AG04450 (cell line): Measurements from ENCODE around the gene SLC35G4. TPM values are rescaled to one million over a fixed set of nuclear protein-coding genes. Genes with fewer than 3 reads are reported as not detected.

Experiments
- CTCF ChIA-PET: fragments of 300-600, 350-600 bp; formaldehyde crosslinking; extraction: SDS; loops from one replicate; lab custom pipeline; 2022; ENCODE audit warnings: antibody characterized with exemption, inconsistent platforms; lab: Charles Lee
- POLR2A ChIA-PET: fragments of 350-600 bp; formaldehyde crosslinking; extraction: SDS; loops from one replicate; lab custom pipeline; 2021; ENCODE audit warnings: antibody characterized with exemption, inconsistent platforms; lab: Yijun Ruan, JAX
- DNase-seq: peaks from one replicate; pipeline ENCODE4 v3.0.0-alpha.2; 2011; ENCODE audit warnings: low read depth, low spot score
- H3K27ac ChIP-seq: one replicate; pipeline ENCODE4 v1.5.1; 2012; ENCODE audit warnings: low read depth, low read length, control low read depth
- H3K27me3 ChIP-seq: one replicate; pipeline ENCODE4 v1.6.0; 2012; ENCODE audit warnings: low read length; ENCODE audit not compliant: control insufficient read depth, insufficient read depth
- H3K4me3 ChIP-seq: 2 replicates; pipeline ENCODE4 v1.5.1; 2011; ENCODE audit warnings: mild to moderate bottlenecking, low read depth, low read length, control low read depth
- H3K9me3 ChIP-seq: 2 replicates; pipeline ENCODE4 v1.5.1; 2012; ENCODE audit warnings: low read length; ENCODE audit not compliant: control insufficient read depth, insufficient read depth
- polyA plus RNA-seq: library from polyadenylated mRNA; depleted of rRNA; stranded (reverse); fragments of >200 nt; gene quantifications from 2 replicates; pipeline ENCODE4 v1.2.3, GENCODE V29; 2011
- TF ChIP-seq, protein P1 (sequence below): IDR thresholded peaks from 2 replicates; pipeline ENCODE4 v1.5.1; 2011; ENCODE audit warnings: low read depth, low read length, control low read depth, inconsistent platforms

The SLC35G4 gene
- polyA plus RNA-seq, 1 experiment: not detected

DNA sequence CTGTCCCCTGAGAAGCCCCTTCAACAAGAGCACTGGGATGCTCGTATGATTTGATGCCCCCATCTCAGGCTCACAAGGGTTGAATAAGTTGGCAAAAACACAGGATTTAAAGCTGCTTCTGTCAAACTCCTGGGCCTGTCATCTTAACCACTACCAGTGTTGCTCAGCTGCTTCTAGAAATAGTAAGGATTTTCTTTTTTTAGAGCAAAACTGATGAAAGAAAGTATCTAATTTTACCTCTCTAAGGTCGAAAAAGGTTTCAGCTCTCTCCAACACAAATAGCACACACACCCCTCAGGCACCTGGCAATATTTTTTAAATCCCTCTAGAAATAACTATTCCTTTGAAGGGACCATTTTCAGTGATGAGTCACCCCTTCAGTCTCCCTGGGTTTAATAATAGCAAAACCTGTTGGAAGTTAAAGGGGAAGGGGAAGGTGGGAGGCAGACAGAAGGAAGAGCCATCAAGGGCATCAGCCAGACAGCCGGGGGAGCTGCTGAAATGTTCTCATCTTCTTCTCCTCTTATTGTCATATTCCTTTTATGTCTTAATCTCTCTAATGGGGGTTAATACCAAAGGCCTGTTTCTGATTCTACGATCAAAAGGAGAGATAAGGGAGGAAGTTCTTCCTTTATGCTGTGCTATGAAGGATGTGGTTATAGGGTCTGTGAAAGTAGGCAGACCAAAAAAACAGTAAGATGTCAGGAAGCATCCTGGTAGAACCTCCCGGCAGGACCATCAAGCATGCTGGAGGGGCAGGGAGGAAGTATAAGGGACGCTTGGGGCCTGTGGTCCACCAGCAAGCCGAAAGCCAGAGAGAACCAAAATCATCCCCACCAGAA lies 31.9 kb upstream of the SLC35G4 start:
- Histone ChIP-seq H3K9me3 (no peaks in the 10 kb centered on the region), H3K4me3 (no peak overlapping the region), H3K27me3 (no peaks in the 10 kb centered on the region), H3K27ac (no peak overlapping the region)
- no peak for DNase-seq
- CTCF ChIA-PET: no interaction called here
- POLR2A ChIA-PET: no interaction called here
- TF ChIP-seq, protein P1, sequence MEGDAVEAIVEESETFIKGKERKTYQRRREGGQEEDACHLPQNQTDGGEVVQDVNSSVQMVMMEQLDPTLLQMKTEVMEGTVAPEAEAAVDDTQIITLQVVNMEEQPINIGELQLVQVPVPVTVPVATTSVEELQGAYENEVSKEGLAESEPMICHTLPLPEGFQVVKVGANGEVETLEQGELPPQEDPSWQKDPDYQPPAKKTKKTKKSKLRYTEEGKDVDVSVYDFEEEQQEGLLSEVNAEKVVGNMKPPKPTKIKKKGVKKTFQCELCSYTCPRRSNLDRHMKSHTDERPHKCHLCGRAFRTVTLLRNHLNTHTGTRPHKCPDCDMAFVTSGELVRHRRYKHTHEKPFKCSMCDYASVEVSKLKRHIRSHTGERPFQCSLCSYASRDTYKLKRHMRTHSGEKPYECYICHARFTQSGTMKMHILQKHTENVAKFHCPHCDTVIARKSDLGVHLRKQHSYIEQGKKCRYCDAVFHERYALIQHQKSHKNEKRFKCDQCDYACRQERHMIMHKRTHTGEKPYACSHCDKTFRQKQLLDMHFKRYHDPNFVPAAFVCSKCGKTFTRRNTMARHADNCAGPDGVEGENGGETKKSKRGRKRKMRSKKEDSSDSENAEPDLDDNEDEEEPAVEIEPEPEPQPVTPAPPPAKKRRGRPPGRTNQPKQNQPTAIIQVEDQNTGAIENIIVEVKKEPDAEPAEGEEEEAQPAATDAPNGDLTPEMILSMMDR: no peak

GRCh38 chr18:11578799-11579198 lies 30.6 kb upstream of the SLC35G4 start:
- Histone ChIP-seq H3K27ac (no peak overlapping the region), H3K4me3 (no peak overlapping the region), H3K9me3 (no peaks in the 10 kb centered on the region), H3K27me3 (no peaks in the 10 kb centered on the region)
- ChIA-PET POLR2A (no interaction called here), CTCF (no interaction called here)
- TF ChIP-seq, protein P1: no peak
- DNase-seq: no peak

- TF ChIP-seq, protein P1: no peak
- ChIA-PET CTCF (no interaction called here), POLR2A (interaction anchor here (0.5 kb wide), 1 partner anchor 1104 kb away, joined by 4 read pairs; no protein-coding TSS in a partner anchor)
- Histone ChIP-seq H3K27me3 (no peaks in the 10 kb centered on the region), H3K27ac (no peak overlapping the region), H3K9me3 (no peaks in the 10 kb centered on the region), H3K4me3 (no peak overlapping the region)
- no peak for DNase-seq
Measured at GRCh38 chr18:11579916-11580315, 29.5 kb upstream of the SLC35G4 start.

DNA sequence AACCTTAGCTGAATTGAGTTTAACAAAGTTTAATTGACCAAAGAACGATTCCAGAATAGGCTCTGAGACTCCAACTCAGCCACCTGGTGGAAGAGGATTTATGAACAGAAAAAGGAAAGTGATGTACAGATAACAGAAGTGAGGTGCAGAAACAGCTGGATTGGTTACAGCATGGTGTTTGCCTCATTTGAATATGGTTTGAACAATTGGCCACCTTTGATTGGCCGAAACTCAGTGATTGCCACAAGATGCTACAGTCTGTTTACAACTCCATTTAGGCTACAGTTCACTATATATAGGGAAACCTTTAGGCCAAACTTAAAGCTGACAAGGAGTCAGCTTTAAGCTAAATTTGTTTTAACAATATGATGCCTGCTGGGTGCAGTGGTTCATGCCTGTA lies 28.1 kb upstream of the SLC35G4 start:
- DNase-seq: no peak
- no peaks in the 10 kb centered on the region for H3K27me3 ChIP-seq
- CTCF ChIA-PET: no interaction called here
- H3K27ac ChIP-seq: no peak overlapping the region
- TF ChIP-seq, protein P1: no peak
- H3K4me3 ChIP-seq: no peak overlapping the region
- H3K9me3 ChIP-seq: no peaks in the 10 kb centered on the region
- POLR2A ChIA-PET: no interaction called here

GRCh38 chr18:11585596-11585995 lies 23.8 kb upstream of the SLC35G4 start:
- no peak for DNase-seq
- TF ChIP-seq, protein P1: no peak
- POLR2A ChIA-PET: no interaction called here

More at GRCh38 chr18:11585596-11585995, 23.8 kb upstream of the SLC35G4 start:
- Histone ChIP-seq H3K9me3 (no peaks in the 10 kb centered on the region), H3K27me3 (no peaks in the 10 kb centered on the region), H3K4me3 (no peak overlapping the region), H3K27ac (no peak overlapping the region)
- CTCF ChIA-PET: no interaction called here
